A673 (cell line): ENCODE data around the gene DPT.

ENCODE experiments used
- EZH2 ChIP-seq: fragments of 200-600 bp; sonication (generic); IDR thresholded peaks from 2 replicates; pipeline ENCODE4 v1.6.1; 2017; ENCODE audit warnings: borderline replicate concordance, low read depth, mild to moderate bottlenecking, mixed read lengths, antibody characterized with exemption, low read length; ENCODE audit not compliant: poor library complexity, severe bottlenecking
- TF ChIP-seq, protein P1 (sequence below): fragments of 300-800, 200-600 bp; sonication (generic); conservative IDR thresholded peaks from 2 replicates; pipeline ENCODE4 v1.5.1; 2017; ENCODE audit warnings: low read depth, mild to moderate bottlenecking, antibody characterized with exemption, low read length, moderate library complexity, mixed read lengths

DNA sequence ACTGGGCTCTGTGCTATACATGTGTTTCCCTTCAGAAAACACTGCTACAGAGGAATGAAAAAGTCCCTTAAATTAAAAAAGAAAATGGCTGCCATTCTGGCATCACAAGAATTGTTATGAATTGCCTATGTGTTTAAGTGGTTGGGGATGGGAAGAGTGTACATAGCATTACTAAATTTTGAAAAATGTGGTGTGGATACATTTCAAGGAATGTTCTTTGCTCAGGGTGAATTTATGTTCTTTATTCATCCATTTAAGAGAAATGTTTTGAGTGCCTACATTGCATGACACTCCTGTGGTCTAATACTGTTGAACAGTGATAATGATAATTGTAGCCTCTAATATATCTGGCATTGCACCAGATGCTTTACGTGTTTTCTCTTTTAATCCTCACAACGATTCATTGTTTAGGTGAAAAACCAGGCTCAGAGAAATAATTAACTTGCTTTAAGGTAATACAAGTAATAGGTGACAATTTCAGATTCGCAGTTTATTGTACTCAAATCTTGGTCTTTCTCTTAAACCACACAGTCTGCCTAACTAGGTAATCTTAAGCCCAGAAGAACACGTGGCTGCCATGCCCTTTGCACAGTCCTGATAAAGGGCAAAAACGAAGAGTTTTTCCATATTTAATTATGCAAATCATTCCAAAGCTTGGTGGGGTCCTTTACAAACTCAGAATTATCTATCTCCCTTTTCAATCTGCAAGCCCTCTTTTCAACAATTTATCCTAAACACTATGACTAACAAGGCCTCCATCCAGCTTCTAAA lies 31.5 kb downstream of the DPT start:
- TF ChIP-seq, protein P1, sequence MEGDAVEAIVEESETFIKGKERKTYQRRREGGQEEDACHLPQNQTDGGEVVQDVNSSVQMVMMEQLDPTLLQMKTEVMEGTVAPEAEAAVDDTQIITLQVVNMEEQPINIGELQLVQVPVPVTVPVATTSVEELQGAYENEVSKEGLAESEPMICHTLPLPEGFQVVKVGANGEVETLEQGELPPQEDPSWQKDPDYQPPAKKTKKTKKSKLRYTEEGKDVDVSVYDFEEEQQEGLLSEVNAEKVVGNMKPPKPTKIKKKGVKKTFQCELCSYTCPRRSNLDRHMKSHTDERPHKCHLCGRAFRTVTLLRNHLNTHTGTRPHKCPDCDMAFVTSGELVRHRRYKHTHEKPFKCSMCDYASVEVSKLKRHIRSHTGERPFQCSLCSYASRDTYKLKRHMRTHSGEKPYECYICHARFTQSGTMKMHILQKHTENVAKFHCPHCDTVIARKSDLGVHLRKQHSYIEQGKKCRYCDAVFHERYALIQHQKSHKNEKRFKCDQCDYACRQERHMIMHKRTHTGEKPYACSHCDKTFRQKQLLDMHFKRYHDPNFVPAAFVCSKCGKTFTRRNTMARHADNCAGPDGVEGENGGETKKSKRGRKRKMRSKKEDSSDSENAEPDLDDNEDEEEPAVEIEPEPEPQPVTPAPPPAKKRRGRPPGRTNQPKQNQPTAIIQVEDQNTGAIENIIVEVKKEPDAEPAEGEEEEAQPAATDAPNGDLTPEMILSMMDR = no peak
- no peak for TF ChIP-seq EZH2
